Astrocyte of the spinal cord (primary cell): ENCODE data around the gene GNG8.

ENCODE experiments used
- DNase-seq: peaks from one replicate; pipeline ENCODE4 v3.0.0; 2011; ENCODE audit warnings: low read depth, low spot score
- H3K4me3 ChIP-seq: 2 replicates; pipeline ENCODE4 v1.5.1; 2011; ENCODE audit warnings: low read depth, mild to moderate bottlenecking, low read length, moderate library complexity
- in situ Hi-C: cut with HindIII; loops from 2 replicates; pipeline ENCODE4 v1.10.0; 2017; ENCODE audit warnings: low sequenced_read_pairs
- TF ChIP-seq, protein P1 (sequence below): IDR thresholded peaks from 2 replicates; pipeline ENCODE4 v1.5.1; 2012; ENCODE audit warnings: low read depth, mild to moderate bottlenecking, low read length, inconsistent platforms

GNG8 gene

DNA sequence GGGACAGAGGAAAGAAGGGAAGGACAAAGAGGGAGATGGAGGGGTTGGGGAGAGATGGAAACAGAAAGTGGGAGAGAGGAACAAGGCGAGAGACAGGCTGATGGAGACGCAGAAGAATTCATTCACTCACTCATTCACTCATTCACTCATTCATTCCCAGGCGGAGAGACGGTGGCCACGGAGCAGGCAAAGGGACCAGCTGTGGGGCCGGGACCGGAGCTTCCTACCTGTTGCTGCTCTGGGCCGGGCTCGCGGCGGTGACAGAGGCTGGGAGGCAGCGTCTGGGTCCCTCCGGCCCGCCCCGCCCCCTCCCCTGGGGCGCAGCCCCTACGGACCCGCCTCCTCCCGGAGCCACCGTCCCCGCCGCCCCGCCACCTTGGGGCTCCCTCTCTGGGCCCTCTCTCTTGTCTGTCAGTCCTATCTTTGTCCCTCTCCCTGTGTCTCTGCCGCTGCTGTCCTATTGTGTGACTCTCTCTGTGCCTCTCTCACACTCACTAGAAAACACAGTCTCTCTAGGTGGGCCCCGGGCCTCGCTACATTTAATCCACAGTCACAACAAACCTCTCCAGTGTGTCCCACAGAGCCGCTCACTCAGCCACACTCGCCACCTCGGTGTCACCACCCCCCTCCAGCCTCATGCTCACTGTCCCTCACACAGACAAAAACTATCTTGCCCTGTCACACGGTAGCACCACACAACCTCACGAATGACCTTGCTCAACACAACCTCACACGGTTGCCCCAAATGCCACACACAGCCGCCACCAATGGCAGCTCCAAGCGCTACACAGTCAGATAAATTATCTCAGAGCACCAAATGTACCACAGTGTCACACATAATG, at the start of gene GNG8:
GNG8 (minus strand) TSS at position 283 of the 842 bp plus-strand sequence. CDS start 1,520 bp downstream, outside the sequence.
- DNase-seq, result no peak
- TF ChIP-seq, protein P1, sequence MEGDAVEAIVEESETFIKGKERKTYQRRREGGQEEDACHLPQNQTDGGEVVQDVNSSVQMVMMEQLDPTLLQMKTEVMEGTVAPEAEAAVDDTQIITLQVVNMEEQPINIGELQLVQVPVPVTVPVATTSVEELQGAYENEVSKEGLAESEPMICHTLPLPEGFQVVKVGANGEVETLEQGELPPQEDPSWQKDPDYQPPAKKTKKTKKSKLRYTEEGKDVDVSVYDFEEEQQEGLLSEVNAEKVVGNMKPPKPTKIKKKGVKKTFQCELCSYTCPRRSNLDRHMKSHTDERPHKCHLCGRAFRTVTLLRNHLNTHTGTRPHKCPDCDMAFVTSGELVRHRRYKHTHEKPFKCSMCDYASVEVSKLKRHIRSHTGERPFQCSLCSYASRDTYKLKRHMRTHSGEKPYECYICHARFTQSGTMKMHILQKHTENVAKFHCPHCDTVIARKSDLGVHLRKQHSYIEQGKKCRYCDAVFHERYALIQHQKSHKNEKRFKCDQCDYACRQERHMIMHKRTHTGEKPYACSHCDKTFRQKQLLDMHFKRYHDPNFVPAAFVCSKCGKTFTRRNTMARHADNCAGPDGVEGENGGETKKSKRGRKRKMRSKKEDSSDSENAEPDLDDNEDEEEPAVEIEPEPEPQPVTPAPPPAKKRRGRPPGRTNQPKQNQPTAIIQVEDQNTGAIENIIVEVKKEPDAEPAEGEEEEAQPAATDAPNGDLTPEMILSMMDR, result no peak
- no peak within 1 kb of the TSS for H3K4me3 ChIP-seq
- in situ Hi-C loops, result no loop called here

DNA sequence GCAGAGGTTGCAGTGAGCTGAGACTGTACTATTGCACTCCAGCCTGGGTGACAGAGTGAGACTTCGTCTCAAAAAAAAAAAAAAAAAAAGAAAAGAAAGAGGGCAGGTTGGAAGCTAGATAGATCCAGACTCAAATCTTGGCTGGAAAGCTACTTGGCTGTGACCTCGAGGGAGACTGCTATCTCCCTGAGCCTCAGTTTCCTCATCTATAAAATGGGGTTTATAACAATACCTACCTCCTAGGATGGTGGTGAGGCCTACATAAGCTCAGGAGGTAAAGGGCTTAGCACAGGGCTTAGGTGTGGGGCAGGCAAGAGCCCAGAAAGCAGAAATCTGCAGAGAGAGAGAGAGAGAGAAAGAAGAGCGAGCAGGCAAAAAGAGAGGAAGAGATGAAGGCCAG, 49.2 kb upstream of the GNG8 start:
- TF ChIP-seq, protein P1, result no peak
- in situ Hi-C loops, result no loop called here
- no peak for DNase-seq
- H3K4me3 ChIP-seq, result no peak overlapping the region

DNA sequence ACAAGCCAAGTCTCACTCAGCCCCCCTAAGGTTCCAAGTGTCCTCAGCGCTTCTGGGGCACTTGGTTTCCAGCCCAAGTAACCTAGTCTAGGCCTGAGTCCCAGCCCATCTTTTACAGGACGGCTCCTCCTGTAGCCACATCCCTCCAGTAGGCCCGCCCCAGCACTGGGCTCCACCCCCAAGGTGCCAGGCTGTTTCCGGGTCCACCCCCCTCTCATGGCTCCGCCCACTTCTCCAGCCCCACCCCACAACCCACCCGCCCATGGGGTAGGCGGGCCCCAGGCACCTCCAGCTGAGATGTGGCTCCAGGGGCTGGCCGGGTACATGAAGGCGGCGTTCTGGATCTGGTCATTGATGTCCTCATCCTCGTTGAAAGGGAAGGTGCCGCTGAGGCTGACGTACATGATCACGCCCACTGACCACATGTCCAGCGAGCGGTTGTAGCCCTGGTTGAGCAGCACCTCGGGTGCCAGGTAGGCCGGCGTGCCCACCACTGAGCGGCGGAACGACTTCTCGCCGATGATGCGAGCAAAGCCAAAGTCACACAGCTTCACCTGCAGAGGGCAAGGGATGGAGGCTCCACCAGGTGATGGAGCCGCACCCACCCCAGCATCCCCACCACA, 42.2 kb upstream of the GNG8 start:
- DNase-seq, result no peak
- in situ Hi-C loops, result no loop called here
- TF ChIP-seq, protein P1, result no peak
- H3K4me3 ChIP-seq, result no peak overlapping the region

DNA sequence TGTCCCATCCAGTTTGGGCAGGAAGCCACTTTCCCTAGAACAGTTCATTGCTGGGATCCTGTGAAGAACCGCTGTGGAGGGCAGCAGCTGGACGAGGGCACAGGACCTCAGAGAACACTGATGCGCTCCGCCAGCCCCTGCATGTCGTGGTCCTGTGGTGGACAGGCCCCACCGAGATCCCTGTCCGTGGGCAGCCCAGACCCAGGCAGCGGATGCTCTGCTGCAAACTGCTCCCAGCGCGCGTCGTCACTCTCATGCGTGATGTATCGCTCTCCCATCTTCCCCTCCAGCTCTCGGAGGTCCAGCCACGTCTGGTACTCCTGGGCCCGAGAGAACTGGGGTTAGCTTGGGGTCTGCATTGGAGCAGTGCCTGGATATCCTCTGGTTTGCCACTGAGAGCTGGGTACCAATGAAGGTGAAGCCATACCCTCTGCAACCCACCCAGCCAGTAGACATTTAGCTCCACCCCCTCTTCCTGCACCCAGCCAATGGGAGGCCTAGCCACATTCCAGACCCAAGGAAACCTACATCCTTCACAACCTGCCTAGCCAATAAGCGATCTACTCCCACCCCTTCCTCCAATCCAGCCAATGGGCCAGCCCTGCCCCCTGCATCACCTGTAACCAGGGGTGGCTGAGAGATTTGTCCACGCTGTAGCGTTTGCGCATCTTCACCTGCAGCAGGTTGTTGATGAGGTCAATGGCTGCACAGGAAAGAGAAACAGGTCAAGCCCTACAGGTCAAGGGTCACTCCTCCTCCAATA, 38.6 kb upstream of the GNG8 start:
- TF ChIP-seq, protein P1, result no peak
- DNase-seq, result no peak
- H3K4me3 ChIP-seq, result no peak overlapping the region
- in situ Hi-C loops, result no loop called here

DNA sequence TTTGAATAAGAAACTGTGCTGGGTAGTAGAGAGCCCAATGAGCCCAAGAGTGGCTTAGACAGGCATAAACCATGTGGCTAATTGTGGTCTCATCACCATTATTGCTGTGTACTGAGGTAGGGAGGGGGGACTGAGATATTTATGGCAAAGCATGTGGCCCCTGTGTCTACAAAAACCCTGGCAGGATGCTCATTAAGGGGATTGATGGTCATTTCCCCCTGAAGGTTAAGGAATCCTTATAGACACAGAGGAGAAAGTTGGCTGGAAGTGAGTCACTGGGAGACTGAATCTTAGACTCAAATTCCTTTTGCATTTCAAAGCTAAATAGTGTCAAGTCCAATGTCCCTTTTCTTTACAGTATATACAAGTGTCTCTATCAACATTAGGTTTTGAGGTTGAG, 34.8 kb upstream of the GNG8 start:
- in situ Hi-C loops, result no loop called here
- TF ChIP-seq, protein P1, result no peak
- H3K4me3 ChIP-seq, result no peak overlapping the region
- DNase-seq, result no peak

DNA sequence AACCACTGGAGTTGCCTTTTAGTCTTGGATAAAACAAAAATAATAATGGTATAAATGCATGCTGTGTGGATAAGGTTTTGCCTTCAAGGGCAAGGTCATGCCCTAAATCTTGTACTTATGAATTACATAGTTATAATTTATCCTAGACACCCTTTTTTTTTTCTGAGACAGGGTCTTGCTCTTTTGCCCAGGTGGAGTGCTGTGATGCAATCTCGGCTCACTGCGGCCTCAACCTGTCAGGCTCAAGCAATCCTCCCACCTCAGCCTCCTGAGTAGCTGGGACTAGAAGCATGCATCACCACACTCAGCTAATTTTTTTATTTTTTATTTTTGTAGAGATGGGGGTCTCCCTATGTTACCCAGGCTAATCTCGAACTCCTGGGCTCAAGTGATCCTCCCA, 32.7 kb upstream of the GNG8 start:
- TF ChIP-seq, protein P1, result no peak
- no peak for DNase-seq
- no peak overlapping the region for H3K4me3 ChIP-seq
- in situ Hi-C loops, result no loop called here
